HepG2 (cell line): ENCODE measurements around the gene SERTAD3. TPM values are rescaled to one million over a fixed set of nuclear protein-coding genes. Genes with fewer than 3 reads are reported as not detected.

Experiments used
- CSRNP2 ChIP-seq: sonication (generic); formaldehyde crosslinking; conservative IDR thresholded peaks from 2 replicates; pipeline ENCODE4 v1.8.0; 2022; ENCODE audit warnings: low read depth, missing genetic modification reagents
- DPF2 ChIP-seq: sonication (generic); formaldehyde crosslinking; IDR thresholded peaks from 2 replicates; pipeline ENCODE4 v1.4.0; 2020; ENCODE audit warnings: mild to moderate bottlenecking, low read depth, missing genetic modification reagents, borderline replicate concordance
- ETS1 ChIP-seq: sonication (generic); formaldehyde crosslinking; IDR thresholded peaks from 2 replicates; pipeline ENCODE4 v1.4.0; 2020; ENCODE audit warnings: missing genetic modification reagents
- ZBTB44 ChIP-seq: sonication (generic); formaldehyde crosslinking; IDR thresholded peaks from 2 replicates; pipeline ENCODE4 v1.4.0; 2020; ENCODE audit warnings: missing genetic modification reagents
- ZNF614 ChIP-seq: IDR thresholded peaks from 2 replicates; pipeline ENCODE4 v1.6.1; 2018; ENCODE audit warnings: missing biosample characterization, missing genetic modification reagents, inconsistent platforms, borderline replicate concordance
- ZNF782 ChIP-seq: sonication (generic); formaldehyde crosslinking; IDR thresholded peaks from 2 replicates; pipeline ENCODE4 v1.4.0; 2020; ENCODE audit warnings: missing genetic modification reagents, mild to moderate bottlenecking, borderline replicate concordance
- ZNF83 ChIP-seq: sonication (generic); formaldehyde crosslinking; IDR thresholded peaks from 2 replicates; pipeline ENCODE4 v1.4.0; 2020; ENCODE audit warnings: missing genetic modification reagents, mild to moderate bottlenecking, borderline replicate concordance
- polyA plus RNA-seq, 8 experiments: library from polyadenylated mRNA; depleted of rRNA in 3 of 8; stranded (reverse) in 7 of 8; unstranded in 1 of 8; fragments of >200 nt; fragmentation: Illumina TruSeq in 4 of 8; extraction: Trizol in 4 of 8; gene quantifications; 2 replicates each; pipeline versions ENCODE4 v1.2.1 to v1.2.3, GENCODE V29; 2011 to 2016; ENCODE audit warnings: low read depth in 4 of 8, missing spikeins in 1 of 8, mixed read lengths in 1 of 8; ENCODE audit not compliant: insufficient read depth in 1 of 8
- total RNA-seq, 5 experiments: library from RNA; depleted of rRNA; stranded (reverse); fragments of >200 nt; fragmentation: Illumina TruSeq; extraction: Trizol; gene quantifications; 2 replicates each; pipeline ENCODE4 v1.2.3, GENCODE V29; 2016; ENCODE audit warnings: low read depth in 1 of 5
- TF ChIP-seq, protein P1 (sequence below): sonication (generic); formaldehyde crosslinking; IDR thresholded peaks from 2 replicates; pipeline ENCODE4 v1.4.0; 2020; ENCODE audit warnings: missing genetic modification reagents
- TF ChIP-seq, protein P2 (sequence below): fragments of 450-650 bp; IDR thresholded peaks from 2 replicates; pipeline ENCODE4 v1.6.1; 2016
- TF ChIP-seq, protein P3 (sequence below): sonication (generic); formaldehyde crosslinking; IDR thresholded peaks from 2 replicates; pipeline ENCODE4 v1.8.0; 2022; ENCODE audit warnings: missing genetic modification reagents, mild to moderate bottlenecking, borderline replicate concordance

Gene SERTAD3
- total and polyA plus RNA-seq, 2 of the 13 experiments (the other 11 are each of a cell fraction or from before 2014, with no cell fraction given) = 9.6 to 16.9 TPM

DNA sequence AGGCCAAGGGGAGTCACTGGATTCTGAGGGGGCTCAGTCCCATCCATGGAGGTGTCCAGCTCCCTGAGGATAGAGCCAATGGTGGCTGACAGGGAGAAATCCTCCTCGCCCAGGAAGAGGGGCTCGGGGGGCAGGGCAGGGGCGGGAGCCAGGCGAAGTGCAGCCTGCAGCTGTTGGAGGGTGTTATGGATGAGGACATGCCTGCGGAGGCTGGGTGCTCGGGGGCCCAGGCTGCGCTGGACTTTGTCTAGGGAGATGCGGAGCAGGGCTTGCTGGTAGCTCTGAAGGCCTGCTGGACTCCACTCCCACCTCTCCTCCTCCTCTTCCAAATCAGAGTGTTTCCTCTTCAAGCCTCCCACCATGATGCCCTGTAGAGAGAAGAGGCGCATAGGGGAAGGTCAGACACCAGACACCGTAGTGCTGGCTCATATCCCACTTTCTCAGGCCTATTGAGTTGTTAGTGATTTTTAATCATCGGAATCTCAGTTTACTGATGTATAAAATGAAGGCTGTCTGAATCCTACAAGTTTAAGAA is 2.3 kb downstream of the SERTAD3 start (continued):
- TF ChIP-seq, protein P1, sequence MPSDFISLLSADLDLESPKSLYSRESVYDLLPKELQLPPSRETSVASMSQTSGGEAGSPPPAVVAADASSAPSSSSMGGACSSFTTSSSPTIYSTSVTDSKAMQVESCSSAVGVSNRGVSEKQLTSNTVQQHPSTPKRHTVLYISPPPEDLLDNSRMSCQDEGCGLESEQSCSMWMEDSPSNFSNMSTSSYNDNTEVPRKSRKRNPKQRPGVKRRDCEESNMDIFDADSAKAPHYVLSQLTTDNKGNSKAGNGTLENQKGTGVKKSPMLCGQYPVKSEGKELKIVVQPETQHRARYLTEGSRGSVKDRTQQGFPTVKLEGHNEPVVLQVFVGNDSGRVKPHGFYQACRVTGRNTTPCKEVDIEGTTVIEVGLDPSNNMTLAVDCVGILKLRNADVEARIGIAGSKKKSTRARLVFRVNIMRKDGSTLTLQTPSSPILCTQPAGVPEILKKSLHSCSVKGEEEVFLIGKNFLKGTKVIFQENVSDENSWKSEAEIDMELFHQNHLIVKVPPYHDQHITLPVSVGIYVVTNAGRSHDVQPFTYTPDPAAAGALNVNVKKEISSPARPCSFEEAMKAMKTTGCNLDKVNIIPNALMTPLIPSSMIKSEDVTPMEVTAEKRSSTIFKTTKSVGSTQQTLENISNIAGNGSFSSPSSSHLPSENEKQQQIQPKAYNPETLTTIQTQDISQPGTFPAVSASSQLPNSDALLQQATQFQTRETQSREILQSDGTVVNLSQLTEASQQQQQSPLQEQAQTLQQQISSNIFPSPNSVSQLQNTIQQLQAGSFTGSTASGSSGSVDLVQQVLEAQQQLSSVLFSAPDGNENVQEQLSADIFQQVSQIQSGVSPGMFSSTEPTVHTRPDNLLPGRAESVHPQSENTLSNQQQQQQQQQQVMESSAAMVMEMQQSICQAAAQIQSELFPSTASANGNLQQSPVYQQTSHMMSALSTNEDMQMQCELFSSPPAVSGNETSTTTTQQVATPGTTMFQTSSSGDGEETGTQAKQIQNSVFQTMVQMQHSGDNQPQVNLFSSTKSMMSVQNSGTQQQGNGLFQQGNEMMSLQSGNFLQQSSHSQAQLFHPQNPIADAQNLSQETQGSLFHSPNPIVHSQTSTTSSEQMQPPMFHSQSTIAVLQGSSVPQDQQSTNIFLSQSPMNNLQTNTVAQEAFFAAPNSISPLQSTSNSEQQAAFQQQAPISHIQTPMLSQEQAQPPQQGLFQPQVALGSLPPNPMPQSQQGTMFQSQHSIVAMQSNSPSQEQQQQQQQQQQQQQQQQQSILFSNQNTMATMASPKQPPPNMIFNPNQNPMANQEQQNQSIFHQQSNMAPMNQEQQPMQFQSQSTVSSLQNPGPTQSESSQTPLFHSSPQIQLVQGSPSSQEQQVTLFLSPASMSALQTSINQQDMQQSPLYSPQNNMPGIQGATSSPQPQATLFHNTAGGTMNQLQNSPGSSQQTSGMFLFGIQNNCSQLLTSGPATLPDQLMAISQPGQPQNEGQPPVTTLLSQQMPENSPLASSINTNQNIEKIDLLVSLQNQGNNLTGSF (CRISPR knock-in tag) = no peak
- TF ChIP-seq, protein P2, sequence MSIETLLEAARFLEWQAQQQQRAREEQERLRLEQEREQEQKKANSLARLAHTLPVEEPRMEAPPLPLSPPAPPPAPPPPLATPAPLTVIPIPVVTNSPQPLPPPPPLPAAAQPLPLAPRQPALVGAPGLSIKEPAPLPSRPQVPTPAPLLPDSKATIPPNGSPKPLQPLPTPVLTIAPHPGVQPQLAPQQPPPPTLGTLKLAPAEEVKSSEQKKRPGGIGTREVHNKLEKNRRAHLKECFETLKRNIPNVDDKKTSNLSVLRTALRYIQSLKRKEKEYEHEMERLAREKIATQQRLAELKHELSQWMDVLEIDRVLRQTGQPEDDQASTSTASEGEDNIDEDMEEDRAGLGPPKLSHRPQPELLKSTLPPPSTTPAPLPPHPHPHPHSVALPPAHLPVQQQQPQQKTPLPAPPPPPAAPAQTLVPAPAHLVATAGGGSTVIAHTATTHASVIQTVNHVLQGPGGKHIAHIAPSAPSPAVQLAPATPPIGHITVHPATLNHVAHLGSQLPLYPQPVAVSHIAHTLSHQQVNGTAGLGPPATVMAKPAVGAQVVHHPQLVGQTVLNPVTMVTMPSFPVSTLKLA = no peak
- TF ChIP-seq, protein P3, sequence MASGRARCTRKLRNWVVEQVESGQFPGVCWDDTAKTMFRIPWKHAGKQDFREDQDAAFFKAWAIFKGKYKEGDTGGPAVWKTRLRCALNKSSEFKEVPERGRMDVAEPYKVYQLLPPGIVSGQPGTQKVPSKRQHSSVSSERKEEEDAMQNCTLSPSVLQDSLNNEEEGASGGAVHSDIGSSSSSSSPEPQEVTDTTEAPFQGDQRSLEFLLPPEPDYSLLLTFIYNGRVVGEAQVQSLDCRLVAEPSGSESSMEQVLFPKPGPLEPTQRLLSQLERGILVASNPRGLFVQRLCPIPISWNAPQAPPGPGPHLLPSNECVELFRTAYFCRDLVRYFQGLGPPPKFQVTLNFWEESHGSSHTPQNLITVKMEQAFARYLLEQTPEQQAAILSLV = no peak
- TF ChIP-seq ZNF782 (CRISPR knock-in tag) = no peak
- no peak for TF ChIP-seq ZBTB44 (CRISPR knock-in tag)
- TF ChIP-seq CSRNP2 (CRISPR knock-in tag) = no peak
- no peak for TF ChIP-seq ETS1 (CRISPR knock-in tag)
- no peak for TF ChIP-seq ZNF83 (CRISPR knock-in tag)
- no peak for TF ChIP-seq DPF2 (CRISPR knock-in tag)
- no peak for TF ChIP-seq ZNF614 (CRISPR knock-in tag)
